Measurements from ENCODE around the gene RIN1.

DNA sequence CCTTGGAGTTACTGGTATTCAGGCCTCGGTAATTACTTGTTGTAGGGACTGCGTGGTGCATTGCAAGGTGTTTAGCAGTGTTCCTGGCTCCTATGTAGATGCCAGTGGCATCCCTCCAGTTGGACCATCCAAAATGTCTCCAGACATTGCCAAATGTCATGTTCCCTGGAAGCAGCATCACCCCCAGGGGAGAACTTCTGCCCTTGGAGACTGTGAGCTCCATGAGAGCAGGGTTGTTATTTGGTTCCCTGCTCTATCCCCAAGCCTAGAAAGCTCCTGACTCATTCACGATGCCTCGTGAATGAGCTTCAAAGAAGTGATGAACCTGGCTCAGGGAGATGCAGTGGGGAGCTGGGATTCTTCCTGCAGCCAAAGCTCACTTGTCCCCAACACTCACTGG is 14.6 kb downstream of the RIN1 start:
- TF ChIP-seq, protein P1, sequence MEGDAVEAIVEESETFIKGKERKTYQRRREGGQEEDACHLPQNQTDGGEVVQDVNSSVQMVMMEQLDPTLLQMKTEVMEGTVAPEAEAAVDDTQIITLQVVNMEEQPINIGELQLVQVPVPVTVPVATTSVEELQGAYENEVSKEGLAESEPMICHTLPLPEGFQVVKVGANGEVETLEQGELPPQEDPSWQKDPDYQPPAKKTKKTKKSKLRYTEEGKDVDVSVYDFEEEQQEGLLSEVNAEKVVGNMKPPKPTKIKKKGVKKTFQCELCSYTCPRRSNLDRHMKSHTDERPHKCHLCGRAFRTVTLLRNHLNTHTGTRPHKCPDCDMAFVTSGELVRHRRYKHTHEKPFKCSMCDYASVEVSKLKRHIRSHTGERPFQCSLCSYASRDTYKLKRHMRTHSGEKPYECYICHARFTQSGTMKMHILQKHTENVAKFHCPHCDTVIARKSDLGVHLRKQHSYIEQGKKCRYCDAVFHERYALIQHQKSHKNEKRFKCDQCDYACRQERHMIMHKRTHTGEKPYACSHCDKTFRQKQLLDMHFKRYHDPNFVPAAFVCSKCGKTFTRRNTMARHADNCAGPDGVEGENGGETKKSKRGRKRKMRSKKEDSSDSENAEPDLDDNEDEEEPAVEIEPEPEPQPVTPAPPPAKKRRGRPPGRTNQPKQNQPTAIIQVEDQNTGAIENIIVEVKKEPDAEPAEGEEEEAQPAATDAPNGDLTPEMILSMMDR (IDR thresholded peaks at IDR 0.05): no peak
- no peak for TF ChIP-seq POLR2A (IDR thresholded peaks at IDR 0.05)

Measured in uterus (tissue), 2 donors.